HG03060 (cell line): ENCODE results near the gene RTEL1.
A peak's percentile ranks its signal among the peaks of the same experiment; 100 is the strongest.
"Not testable (repeated sequence)": the region's sequence is repeated elsewhere in the genome, so short reads cannot be mapped to it uniquely, and the experiment has no call there.

Experiments used
- ATAC-seq: cut with Tn5 transposase; IDR thresholded peaks from one replicate; pipeline ENCODE4 v1.9.1; 2021; ENCODE audit warnings: low read depth, moderate number of reproducible peaks; ENCODE audit not compliant: unreplicated experiment

RTEL1 gene, protein sequence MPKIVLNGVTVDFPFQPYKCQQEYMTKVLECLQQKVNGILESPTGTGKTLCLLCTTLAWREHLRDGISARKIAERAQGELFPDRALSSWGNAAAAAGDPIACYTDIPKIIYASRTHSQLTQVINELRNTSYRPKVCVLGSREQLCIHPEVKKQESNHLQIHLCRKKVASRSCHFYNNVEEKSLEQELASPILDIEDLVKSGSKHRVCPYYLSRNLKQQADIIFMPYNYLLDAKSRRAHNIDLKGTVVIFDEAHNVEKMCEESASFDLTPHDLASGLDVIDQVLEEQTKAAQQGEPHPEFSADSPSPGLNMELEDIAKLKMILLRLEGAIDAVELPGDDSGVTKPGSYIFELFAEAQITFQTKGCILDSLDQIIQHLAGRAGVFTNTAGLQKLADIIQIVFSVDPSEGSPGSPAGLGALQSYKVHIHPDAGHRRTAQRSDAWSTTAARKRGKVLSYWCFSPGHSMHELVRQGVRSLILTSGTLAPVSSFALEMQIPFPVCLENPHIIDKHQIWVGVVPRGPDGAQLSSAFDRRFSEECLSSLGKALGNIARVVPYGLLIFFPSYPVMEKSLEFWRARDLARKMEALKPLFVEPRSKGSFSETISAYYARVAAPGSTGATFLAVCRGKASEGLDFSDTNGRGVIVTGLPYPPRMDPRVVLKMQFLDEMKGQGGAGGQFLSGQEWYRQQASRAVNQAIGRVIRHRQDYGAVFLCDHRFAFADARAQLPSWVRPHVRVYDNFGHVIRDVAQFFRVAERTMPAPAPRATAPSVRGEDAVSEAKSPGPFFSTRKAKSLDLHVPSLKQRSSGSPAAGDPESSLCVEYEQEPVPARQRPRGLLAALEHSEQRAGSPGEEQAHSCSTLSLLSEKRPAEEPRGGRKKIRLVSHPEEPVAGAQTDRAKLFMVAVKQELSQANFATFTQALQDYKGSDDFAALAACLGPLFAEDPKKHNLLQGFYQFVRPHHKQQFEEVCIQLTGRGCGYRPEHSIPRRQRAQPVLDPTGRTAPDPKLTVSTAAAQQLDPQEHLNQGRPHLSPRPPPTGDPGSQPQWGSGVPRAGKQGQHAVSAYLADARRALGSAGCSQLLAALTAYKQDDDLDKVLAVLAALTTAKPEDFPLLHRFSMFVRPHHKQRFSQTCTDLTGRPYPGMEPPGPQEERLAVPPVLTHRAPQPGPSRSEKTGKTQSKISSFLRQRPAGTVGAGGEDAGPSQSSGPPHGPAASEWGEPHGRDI (N-terminal part only)

DNA sequence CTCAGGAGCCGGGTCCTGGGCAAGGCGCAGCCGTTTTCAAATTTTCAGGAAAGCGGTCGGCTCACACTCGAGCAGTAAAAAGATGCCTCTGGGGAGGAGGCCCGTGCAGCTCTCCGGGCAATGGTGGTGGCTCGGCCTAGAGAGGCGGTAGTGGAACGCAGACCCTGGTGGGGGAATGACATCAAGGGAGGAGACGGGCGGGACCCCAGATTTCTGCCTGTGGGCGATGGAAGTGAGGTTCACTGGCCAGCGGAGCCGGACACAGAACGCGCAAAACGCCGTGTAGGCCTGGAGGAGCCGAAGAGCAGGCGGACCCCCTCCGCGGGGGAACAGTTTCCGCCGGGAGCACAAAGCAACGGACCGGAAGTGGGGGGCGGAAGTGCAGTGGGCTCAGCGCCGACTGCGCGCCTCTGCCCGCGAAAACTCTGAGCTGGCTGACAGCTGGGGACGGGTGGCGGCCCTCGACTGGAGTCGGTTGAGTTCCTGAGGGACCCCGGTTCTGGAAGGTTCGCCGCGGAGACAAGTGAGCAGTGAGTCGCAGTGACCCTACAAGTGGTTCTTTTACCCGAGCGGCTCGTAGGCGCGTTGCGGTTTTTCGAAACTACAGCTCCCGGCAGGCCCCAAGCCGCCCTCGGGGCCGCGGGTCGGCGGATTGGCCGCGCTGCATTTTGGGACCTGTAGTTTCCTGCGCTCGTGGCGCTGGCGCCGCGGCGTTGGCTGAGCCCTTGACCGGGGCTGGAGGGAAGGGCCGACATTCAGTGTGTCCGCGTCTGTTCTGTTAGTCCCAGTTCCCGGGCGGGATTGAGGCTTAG, at the start of gene RTEL1:
TSS of gene RTEL1 (plus strand) at position 376 of the 812 bp plus-strand sequence. CDS start 1,091 bp downstream, outside the sequence.
- peak; percentile 66 for ATAC-seq

DNA sequence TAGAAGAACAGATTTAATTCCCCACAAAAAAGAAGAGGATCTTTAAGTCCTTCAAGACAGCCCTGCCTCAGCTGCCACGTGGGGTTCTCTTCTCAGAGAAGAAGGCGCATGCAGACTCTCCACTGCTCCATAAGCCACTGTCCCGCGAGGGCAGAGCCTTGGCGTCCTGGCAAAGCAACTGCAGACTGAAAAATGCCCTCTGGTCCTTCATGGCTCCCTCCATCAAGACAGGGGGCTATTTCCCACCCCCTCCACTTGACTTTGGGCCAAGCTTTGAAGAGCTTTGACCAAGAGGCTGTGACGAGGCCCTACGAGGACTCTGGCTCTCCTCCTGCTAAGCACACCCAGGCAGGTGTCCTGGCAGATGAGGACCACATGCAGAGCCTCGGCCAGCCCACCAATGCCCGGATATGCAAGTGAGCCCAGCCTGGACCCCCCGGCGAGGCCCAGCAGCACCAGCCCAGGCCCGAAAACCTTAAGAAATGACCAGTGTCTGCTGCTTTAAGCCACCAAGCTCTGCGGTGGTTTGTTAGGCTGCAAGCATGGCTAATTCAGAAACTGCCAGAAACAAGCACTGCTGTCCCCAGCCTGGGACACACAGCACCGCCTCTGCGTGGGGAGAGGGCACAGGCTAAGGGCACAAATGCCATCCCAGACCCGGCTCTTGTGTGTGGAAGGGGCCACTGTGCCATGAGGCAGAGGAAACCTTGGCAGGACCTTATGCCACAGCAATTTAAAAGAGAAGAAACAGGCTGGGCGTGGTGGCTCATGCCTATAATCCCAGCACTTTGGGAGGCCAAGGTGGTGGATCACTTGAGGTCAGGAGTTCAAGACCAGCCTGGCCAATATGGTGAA, 47.3 kb upstream of the RTEL1 start:
- ATAC-seq, result no peak

DNA sequence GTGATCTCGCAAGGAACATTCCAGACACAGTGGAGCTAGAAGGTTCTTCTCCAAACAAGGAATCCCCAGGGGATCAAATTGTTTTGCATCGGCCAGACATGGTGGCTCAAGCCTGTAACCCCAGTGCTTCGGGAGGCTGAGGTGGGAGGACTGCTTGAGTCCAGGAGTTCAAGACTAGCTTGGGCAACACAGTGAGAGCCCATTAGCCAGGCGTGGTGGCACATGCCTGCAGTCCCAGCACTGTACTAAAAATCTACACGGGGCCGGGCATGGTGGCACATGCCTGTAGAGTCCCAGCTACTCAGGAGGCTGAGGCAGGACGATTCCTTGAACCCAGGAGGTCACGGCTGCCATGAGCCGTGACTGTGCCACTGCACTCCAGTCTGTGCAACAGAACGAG, 46.5 kb upstream of the RTEL1 start:
- ATAC-seq, result no peak

DNA sequence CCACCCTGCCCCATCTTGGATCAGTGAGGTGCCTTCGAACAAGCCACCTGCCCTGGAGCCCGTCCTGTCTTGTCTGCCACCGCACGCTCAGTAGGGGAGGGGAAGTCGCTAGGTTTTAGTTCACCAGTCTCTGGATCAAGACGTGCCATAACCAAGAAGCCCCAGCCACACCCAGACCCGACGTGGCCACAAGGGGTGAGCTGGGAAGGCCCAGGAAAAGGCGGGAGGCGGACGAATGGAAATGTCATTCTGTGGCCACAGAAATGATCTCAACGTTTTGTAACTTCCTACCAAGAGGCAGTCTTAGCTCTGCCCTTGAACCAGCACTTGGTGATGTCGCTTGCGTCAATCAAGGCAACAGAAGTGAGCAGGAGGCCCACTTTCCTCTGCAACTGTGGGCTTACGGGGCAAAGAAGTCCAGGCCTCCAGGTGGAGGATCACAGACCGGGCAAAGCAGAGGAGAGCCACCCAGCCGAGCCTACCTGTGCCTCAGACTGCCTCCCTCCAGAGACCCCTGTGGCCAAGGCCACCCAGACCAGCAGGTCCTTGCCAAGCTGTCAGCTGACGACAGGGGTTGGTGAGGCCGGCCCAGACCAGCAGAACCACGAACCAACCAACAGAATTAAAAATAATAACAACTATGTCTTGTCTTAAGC, 45.7 kb upstream of the RTEL1 start:
- ATAC-seq, result no peak

DNA sequence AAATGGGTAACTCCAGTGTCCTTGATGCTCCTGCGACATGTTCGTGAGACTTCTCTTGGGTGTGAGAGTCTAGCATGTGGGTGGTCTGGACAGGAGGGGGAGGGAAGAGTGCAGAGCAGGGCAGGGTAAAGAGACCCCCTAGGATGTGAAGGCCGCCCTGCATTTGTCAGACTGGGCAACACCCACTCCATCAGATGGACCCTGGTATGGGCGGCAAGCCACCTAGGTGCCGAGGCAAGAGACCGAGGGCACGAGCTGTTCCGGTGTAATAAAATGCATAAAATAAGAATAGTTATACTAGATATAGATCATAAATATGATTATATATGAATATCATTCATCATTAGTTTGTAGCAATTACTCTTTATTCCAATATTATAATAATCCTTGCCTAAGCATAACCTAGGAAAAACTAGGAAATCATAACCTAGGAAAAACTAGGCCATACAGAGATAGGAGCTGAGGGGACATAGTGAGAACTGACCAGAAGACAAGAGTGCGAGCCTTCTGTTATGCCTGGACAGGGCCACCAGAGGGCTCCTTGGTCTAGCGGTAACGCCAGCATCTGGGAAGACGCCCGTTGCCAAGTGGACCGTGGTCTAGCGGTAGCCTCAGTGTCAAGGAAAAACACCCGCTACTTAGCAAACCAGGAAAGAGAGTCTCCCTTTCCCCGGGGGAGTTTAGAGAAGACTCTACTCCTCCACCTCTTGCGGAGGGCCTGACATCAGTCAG, 44.1 kb upstream of the RTEL1 start:
- not testable (repeated sequence) for ATAC-seq

DNA sequence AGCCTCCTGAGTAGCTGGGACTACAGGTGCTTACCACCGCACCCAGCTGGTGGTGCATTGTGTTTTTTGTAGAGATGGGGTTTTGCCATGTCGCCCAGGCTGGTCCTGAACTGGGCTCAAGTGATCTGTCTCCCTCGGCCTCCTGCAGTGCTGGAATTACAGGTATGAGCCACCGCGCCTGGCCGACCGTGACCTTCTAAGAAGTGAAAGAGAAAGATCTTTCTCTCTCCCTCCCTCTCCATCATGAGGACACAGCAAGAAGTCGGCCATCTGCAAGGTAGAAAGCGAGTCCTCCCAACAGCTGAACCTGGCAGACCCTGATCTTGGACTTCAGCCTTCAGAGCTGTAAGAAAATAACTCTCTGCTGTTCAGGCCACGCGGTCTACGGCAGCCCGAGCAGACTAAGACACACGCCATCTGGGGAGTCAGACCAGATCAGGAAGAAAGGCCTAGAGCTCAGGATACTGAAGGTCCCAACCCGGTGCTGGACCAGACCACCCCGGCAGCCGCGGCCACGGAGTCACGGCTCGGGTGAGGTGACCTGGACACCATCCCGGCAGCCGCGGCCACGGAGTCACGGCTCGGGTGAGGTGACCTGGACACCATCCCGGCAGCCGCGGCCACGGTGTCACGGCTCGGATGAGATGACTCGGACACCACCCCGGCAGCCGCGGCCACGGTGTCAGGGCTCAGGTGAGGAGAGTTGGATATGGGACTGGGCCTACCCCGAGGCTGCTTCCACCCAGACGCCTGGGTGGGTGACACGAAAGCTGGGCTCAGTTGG, 40.8 kb upstream of the RTEL1 start:
- ATAC-seq, result no peak

DNA sequence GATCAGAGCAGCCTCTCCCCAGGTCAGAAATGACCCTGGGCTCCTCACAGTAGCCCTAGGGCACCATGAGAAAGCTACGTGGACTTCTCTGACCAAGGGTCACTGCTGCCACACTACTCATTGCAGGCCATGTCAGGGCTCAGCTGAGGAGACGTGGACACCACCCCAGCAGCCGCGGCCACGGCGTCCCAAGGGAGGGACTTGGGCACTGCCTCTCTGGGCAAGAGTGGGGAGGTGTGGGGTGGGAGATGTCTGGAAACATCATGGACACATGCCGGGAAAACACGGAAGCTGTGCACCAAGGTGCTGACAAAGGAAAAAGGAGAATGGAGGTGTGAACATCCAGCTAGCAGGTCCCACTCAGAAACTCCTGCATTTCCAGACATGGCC, 40.2 kb upstream of the RTEL1 start:
- no peak for ATAC-seq

DNA sequence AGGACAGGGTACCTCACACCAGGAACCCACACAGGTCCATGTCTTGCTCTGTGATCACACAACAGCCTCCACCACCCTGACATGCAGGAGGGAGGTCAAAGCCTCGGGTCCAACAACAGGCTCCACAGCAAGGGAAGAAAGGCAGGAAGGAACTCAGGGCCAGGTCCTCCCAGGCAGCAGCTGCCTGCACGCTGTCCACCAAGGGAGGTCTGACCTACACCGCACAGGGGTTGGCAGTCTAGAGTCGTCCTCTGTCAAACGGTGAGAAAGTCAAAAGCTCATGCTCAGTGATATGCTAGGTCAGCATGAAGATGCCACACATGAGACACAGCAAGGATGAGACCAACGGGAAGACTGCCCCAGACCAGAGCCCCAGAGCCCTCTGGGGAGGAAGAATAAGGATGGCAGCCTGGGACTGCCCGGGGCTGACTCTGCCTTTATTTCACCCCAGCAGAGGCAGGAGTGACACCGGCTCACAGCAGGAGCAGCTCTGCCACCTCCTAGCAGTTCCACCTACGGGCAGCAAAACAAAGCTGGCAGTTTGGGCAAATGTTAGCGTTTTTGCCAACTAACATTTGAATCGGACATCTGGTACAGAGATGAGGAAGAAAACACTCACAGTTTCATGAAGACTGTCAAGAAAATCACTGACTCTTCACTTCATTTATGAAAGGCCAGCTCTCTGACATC, 39.7 kb upstream of the RTEL1 start:
- ATAC-seq, result no peak

DNA sequence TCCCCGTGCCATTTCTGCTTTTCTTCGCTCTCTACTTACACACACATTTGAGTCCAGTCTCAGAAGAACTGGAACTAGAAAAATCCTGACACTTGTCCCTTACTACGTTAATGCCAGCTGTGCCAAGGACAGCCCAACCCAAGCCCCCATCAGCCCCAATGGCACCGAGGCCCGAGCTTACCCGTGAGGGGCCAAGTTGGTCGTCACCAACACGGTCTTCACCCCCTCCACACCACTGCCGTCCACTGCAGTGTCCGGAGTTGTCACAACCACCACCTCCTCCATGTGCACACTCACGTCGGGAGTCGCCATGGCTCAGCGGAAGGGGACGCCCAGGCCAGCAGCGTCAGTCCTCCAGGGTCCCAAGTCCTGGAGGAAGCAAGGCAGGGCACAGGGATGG, 39.0 kb upstream of the RTEL1 start:
- no peak for ATAC-seq

DNA sequence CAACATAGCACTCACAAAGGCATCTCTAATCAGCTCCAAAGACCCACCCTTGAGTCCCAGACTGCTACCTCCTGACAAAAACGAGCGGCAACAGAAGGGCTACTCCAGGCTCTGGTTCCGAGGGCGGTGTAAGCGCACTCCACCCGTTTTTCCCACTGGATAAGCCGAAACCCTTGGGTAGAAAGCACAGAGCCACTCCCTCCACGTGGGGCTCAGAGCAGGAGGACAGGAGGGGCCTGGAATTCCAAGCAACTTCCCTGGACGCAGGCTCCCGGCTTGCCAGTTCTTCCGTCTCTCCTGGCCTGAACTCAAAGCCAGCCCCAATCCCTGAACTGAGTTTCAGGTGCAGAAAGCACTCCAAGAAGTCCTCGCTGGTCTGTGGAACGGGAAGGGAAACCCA, 38.6 kb upstream of the RTEL1 start:
- ATAC-seq, result no peak

DNA sequence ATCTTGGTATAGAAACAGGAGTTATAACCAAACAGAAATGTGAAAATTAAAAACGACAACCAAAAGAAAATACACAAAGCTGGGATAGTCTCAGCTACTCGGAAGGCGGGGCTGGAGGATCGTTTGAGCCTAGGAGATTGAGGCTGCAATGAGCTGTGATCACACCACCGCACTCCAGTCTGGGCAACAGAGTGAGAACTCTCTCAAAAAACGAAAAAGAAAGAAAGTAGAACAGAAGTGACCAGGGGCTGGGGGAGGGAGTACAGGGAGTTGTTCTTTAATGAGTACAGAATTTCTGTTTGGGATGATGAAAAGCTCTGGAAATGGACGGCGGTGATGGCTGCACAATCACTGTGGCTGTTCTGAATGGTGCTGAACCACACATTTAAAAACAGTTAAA, 37.1 kb upstream of the RTEL1 start:
- no peak for ATAC-seq

DNA sequence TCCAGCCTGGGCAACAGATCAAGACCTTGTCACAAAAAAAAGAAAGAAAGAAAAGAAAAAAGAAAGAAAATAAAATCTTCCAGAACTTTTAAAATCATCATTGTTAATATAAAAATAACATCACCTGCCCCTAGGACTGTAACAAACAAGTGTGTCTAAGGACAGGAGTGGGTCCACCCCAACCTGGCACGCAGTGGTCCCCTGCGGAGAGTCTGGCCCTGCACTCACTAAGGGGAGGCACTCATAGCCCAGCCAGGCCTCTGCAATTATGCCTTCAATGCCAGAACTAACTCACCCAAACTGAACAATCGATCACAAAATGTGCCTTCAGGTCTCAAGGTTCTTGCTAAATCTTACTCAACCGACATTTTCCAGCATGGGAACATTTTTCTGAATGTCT, 36.0 kb upstream of the RTEL1 start:
- no peak for ATAC-seq

DNA sequence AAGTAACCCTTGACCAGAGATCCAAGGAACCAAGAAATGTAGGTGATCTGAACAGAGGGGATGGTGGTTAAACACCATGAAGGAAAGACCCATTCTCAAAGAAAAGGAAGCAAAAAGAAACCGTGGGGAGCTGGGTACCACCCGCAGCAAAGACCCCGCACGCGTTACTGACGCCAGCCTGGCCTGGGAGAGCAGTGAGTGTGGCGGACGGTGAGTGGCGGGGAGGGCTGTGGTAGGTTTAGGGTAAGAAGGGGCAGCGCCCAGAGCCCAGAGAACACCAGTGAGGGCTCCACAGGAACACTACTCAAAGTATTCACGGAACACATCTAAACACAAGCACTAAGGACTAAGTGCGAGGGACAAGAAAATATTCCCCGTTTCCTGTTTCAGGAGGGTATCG, 35.4 kb upstream of the RTEL1 start:
- ATAC-seq, result no peak

DNA sequence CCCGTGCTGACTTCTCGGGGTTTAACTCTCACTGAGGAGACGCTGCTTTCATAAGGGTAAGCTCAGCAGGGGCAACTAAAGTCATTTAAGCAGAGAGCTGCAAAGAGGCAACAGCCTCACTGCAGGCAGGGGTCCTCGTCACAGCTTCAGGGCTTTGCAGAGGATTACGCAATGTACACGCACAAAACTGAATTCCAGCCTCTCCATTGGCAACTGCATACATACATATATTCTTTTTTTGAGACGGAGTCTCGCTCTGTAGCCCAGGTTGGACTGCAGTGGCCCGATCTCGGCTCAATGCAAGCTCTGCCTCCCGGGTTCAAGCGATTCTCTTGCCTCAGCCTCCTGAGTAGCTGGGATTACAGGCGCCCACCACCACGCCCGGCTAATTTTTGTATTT, 33.6 kb upstream of the RTEL1 start:
- no peak for ATAC-seq

DNA sequence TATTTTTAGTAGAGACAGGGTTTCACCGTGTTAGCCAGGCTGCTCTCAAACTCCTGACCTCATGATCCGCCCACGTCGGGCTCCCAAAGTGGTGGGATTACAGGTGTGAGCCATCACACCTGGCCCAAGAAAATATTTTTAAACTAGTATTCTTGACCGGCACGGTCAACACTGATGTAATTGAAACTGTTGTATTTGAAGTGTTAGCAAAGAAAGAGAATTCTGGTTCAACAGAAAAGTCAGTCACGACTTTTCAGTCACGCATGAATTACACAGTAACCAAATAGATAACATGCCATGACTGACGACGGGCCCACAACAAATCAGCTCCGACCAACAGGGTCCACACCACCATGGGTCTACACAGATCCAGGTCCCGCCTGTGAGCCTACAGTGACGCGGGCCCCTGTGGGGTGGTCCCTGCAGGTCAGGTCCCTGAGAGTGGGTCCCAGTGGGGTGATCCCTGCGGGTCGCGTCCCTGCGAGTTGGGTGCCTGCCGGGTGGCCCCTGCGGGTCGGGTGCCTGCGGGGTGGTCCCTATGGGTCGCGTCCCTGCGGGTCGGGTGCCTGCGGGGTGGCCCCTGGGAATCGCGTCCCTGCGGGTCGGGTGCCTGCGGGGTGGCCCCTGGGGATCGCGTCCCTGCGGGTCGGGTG, 32.2 kb upstream of the RTEL1 start:
- ATAC-seq, result no peak

DNA sequence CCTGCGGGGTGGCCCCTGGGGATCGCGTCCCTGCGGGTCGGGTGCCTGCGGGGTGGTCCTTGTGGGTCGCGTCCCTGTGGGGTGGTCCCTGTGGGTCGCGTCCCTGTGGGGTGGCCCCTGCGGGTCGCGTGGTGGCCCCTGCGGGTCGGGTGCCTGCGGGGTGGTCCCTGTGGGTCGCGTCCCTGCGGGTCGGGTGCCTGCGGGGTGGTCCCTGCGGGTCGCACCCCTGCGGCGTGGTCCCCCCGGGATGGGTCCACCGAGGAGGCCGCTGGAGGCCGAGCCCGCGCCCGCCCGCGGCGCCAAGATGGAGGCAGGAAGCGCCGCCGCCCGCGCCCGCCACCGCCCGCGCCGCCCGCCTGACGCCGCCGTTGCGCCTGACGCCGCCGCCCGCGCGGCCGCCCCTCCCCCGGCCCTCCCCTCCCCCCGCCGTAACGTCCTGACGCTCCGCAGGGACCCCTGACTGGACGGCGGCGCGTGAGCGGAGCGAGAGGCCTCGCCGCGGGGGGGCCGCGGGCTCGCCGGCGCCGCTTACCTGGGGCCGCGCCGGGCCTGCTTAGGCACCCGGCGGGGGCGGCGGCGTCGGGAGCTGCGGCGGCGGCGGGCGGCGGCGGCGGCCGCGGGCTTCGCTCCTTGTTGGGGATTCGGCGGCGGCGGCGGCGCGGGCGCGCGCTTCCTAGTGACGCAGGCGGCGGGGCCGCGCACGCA, 31.5 kb upstream of the RTEL1 start, which contains the start of gene GMEB2:
TSS of gene GMEB2 (minus strand) at position 678 of the 705 bp plus-strand sequence. CDS start 7,704 bp downstream, outside the sequence.
- no peak for ATAC-seq
